Measurements from ENCODE around the gene CEACAM6. TPM values are rescaled to one million over a fixed set of nuclear protein-coding genes. Genes with fewer than 3 reads are reported as not detected.

Gene CEACAM6
- total RNA-seq, 1 experiment from 2014 or later, result 10.7 TPM

- no peak overlapping the region for H3K4me3 Mint-ChIP-seq (ENCODE audit: unreplicated experiment)
- no peaks in the 10 kb centered on the region for H3K4me1 Mint-ChIP-seq (ENCODE audit: low read depth, unreplicated experiment)
- no peak for DNase-seq
- POLR2A ChIA-PET, result no interaction called here
- BruUV-seq (replicated peaks), result no TSS peak
- Histone ChIP-seq H3K36me3 (ENCODE audit: control insufficient read depth, insufficient read depth, low read length) (no peaks in the 10 kb centered on the region), H3K9me3 (no peaks in the 10 kb centered on the region), H3K4me1 (no peaks in the 10 kb centered on the region), H3K27me3 (replicated peaks; ENCODE audit: control insufficient read depth, insufficient read depth, low read length) (no peaks in the 10 kb centered on the region), H3K4me3 (ENCODE audit: low read depth, low read length) (no peak overlapping the region)
- CTCF ChIA-PET, result no interaction called here
- peaks cover 17% of the 10 kb centered on the region for H3K27me3 Mint-ChIP-seq (ENCODE audit: insufficient read depth, unreplicated experiment)
- intact Hi-C loops (cut with micrococcal nuclease; ENCODE audit: unreplicated experiment), result no loop called here
- H3K27ac Mint-ChIP-seq (ENCODE audit: unreplicated experiment), result no peak overlapping the region
- TF ChIP-seq, protein P1, sequence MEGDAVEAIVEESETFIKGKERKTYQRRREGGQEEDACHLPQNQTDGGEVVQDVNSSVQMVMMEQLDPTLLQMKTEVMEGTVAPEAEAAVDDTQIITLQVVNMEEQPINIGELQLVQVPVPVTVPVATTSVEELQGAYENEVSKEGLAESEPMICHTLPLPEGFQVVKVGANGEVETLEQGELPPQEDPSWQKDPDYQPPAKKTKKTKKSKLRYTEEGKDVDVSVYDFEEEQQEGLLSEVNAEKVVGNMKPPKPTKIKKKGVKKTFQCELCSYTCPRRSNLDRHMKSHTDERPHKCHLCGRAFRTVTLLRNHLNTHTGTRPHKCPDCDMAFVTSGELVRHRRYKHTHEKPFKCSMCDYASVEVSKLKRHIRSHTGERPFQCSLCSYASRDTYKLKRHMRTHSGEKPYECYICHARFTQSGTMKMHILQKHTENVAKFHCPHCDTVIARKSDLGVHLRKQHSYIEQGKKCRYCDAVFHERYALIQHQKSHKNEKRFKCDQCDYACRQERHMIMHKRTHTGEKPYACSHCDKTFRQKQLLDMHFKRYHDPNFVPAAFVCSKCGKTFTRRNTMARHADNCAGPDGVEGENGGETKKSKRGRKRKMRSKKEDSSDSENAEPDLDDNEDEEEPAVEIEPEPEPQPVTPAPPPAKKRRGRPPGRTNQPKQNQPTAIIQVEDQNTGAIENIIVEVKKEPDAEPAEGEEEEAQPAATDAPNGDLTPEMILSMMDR (IDR thresholded peaks at IDR 0.05; ENCODE audit: insufficient read depth in 1 of 2, low read depth in 1 of 2, low read length in 1 of 2, severe bottlenecking in 1 of 2, unreplicated experiment in 1 of 2), result no peak
- no peaks in the 10 kb centered on the region for H3K36me3 Mint-ChIP-seq (ENCODE audit: insufficient read depth, unreplicated experiment)
- no peaks in the 10 kb centered on the region for H3K9me3 Mint-ChIP-seq (ENCODE audit: unreplicated experiment)
Observed at GRCh38 chr19:41816761-41817160, 61.4 kb downstream of the CEACAM6 start.

- BruUV-seq (replicated peaks), result no TSS peak
- TF ChIP-seq, protein P1 (IDR thresholded peaks at IDR 0.05; ENCODE audit: insufficient read depth in 1 of 2, low read depth in 1 of 2, low read length in 1 of 2, severe bottlenecking in 1 of 2, unreplicated experiment in 1 of 2), result peak; percentile 66 to 81
Observed at GRCh38 chr19:41821003-41821735, 65.8 kb downstream of the CEACAM6 start.

More at GRCh38 chr19:41821003-41821735, 65.8 kb downstream of the CEACAM6 start:
- ChIA-PET POLR2A (no interaction called here), CTCF (interaction anchor here (0.6 to 1.7 kb wide), 7 partner anchors 23 to 114 kb away, joined by 3 to 20 read pairs (median 4); no protein-coding TSS in a partner anchor)
- H3K4me1 Mint-ChIP-seq (ENCODE audit: low read depth, unreplicated experiment), result no peaks in the 10 kb centered on the region
- H3K4me3 Mint-ChIP-seq (ENCODE audit: unreplicated experiment), result no peak overlapping the region
- H3K27ac Mint-ChIP-seq (ENCODE audit: unreplicated experiment), result no peak overlapping the region
- intact Hi-C loops (cut with micrococcal nuclease; ENCODE audit: unreplicated experiment), result loop anchor here (1.0 kb wide), 1 partner anchor 26 kb away; no protein-coding TSS in a partner anchor
- Histone ChIP-seq H3K4me1 (no peaks in the 10 kb centered on the region), H3K27me3 (replicated peaks; ENCODE audit: control insufficient read depth, insufficient read depth, low read length) (no peaks in the 10 kb centered on the region), H3K36me3 (ENCODE audit: control insufficient read depth, insufficient read depth, low read length) (no peaks in the 10 kb centered on the region), H3K9me3 (no peaks in the 10 kb centered on the region), H3K4me3 (ENCODE audit: low read depth, low read length) (no peak overlapping the region)
- no peaks in the 10 kb centered on the region for H3K9me3 Mint-ChIP-seq (ENCODE audit: unreplicated experiment)
- no peaks in the 10 kb centered on the region for H3K36me3 Mint-ChIP-seq (ENCODE audit: insufficient read depth, unreplicated experiment)
- peak in 1 of 2 experiments; percentile 75 for DNase-seq
- H3K27me3 Mint-ChIP-seq (ENCODE audit: insufficient read depth, unreplicated experiment), result peaks cover 21% of the 10 kb centered on the region

Other genes starting within 250 kb of the CEACAM6 start
- gene CEACAM21, start 179.4 kb upstream of the CEACAM6 start, total RNA-seq (2022), result not detected in 2 replicates
- gene CEACAM4, start 128.5 kb upstream of the CEACAM6 start, total RNA-seq (2022), result not detected in 2 replicates
- 0.44 TPM in 1 of 2 replicates, not detected in the other for gene CEACAM7, start 67.3 kb upstream of the CEACAM6 start, total RNA-seq (2022)
- gene CEACAM5, start 46.9 kb upstream of the CEACAM6 start, total RNA-seq (2022), result 1.3 and 3.9 TPM in 2 replicates
- gene CEACAM3, start 41.1 kb downstream of the CEACAM6 start, total RNA-seq (2022), result not detected in 2 replicates
- not detected in 2 replicates for gene LYPD4, start 89.2 kb downstream of the CEACAM6 start, total RNA-seq (2022)
- gene DMRTC2, start 89.5 kb downstream of the CEACAM6 start, total RNA-seq (2022), result not detected in 2 replicates
- 3,297 and 3,418 TPM in 2 replicates for gene RPS19, start 104.7 kb downstream of the CEACAM6 start, total RNA-seq (2022)
- gene CD79A, start 121.7 kb downstream of the CEACAM6 start, total RNA-seq (2022), result 0.82 TPM in 1 of 2 replicates, not detected in the other
- gene ARHGEF1, start 127.7 kb downstream of the CEACAM6 start, total RNA-seq (2022), result 60.2 and 63.5 TPM in 2 replicates
- 0.23 and 0.49 TPM in 2 replicates for gene ERFL, start 172.9 kb downstream of the CEACAM6 start, total RNA-seq (2022)
- 64.4 and 70.7 TPM in 2 replicates for gene RABAC1, start 203.8 kb downstream of the CEACAM6 start, total RNA-seq (2022)
- 0.54 and 0.84 TPM in 2 replicates for gene ATP1A3, start 238.7 kb downstream of the CEACAM6 start, total RNA-seq (2022)

Data from Caco-2 (cell line).